Breast epithelium (tissue), 3 donors: ENCODE measurements around the gene CDH6.

Source experiments
- POLR2A ChIP-seq: fragments of 450-650 bp; IDR thresholded peaks from one replicate; pipeline ENCODE4 v1.6.1; 2016; ENCODE audit warnings: antibody characterized with exemption, mild to moderate bottlenecking, moderate library complexity
- POLR2AphosphoS5 ChIP-seq, 3 donors: sonication (generic); formaldehyde crosslinking; IDR thresholded peaks; one replicate each; pipeline ENCODE4 v1.6.1; 2017; ENCODE audit warnings: antibody characterized with exemption in 3 of 3
- TF ChIP-seq, protein P1 (sequence below), 3 donors: fragments of 450-650 bp; IDR thresholded peaks; one replicate each; pipeline ENCODE4 v1.5.1; 2016 to 2017; ENCODE audit warnings: antibody characterized with exemption in 3 of 3, mild to moderate bottlenecking in 3 of 3, moderate library complexity in 3 of 3

DNA sequence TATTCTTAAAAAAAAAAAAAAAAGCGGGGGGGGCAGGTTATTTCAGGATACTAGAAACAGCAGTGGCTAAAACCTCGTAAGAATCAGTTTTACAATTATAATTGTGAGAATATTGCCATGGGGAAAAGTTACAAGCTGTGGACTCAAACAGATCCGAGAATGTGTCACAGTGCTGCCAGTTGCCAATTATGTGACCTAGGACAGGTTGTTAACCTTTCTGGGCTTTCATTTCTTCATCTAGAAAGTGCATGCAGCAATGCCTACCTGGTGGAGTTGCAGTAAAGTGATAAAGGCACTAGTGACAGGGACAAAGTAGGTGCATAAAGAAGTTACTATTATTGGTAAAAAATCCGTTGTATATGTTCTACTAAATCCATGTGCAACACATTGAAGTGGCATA lies 75.8 kb downstream of the CDH6 start:
- TF ChIP-seq, protein P1, sequence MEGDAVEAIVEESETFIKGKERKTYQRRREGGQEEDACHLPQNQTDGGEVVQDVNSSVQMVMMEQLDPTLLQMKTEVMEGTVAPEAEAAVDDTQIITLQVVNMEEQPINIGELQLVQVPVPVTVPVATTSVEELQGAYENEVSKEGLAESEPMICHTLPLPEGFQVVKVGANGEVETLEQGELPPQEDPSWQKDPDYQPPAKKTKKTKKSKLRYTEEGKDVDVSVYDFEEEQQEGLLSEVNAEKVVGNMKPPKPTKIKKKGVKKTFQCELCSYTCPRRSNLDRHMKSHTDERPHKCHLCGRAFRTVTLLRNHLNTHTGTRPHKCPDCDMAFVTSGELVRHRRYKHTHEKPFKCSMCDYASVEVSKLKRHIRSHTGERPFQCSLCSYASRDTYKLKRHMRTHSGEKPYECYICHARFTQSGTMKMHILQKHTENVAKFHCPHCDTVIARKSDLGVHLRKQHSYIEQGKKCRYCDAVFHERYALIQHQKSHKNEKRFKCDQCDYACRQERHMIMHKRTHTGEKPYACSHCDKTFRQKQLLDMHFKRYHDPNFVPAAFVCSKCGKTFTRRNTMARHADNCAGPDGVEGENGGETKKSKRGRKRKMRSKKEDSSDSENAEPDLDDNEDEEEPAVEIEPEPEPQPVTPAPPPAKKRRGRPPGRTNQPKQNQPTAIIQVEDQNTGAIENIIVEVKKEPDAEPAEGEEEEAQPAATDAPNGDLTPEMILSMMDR (IDR thresholded peaks at IDR 0.05) = no peak
- TF ChIP-seq POLR2AphosphoS5 (IDR thresholded peaks at IDR 0.05) = no peak
- no peak for TF ChIP-seq POLR2A
